Measurements from ENCODE around the gene HSPA12B. TPM values are rescaled to one million over a fixed set of nuclear protein-coding genes. Genes with fewer than 3 reads are reported as not detected.

The HSPA12B gene
- total and polyA plus RNA-seq, 2 experiments from 2014 or later, result 2.5 to 3.4 TPM

DNA sequence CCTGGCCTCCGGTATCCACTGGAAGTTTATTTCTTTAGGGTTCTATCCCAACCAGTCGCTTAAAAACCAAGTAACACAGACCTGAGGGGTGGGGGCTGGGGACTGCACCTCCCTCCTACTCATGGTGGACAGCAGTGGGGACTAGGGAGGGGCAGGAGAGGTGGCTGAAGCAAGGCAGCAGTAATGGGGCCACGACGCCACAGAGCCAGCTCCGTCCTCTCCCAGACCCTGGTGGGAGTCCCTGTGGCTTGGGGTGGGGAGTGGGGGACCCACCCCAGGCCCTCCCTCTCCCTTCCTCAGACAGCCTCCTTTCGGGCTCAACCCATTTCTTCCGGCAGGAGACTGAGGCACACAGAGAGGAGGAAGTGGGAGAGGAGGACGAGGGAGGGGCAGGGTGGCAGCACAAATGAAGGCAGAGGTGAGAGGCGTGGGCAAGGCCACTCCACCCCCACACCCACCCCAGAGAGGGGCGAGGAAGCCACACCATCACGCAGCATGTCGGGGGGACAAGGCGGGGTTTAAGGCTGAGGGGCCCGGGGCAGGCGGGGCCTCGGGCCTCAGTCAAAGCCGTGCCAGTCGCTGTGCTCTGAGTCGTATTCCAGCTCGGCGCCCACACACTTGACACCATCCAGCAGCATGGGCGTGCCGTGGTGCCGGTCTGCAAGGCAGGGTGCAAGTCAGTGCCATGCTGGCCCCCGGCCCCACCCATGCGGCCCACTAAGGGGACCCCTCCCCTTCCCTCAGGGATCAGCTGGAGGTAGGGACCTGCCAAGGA lies 21.2 kb downstream of the HSPA12B start:
- Histone ChIP-seq H3K27me3 (peaks cover 30% of the 10 kb centered on the region), H3K4me1 (ENCODE audit: insufficient read depth) (peaks cover 12% of the 10 kb centered on the region), H4K20me1 (ENCODE audit: insufficient read depth, poor library complexity, severe bottlenecking) (no peaks in the 10 kb centered on the region), H3K9me2 (replicated peaks; ENCODE audit: insufficient read depth) (no peaks in the 10 kb centered on the region), H3K4me3 (no peak overlapping the region), H2AFZ (no peak overlapping the region), H3K9me3 (ENCODE audit: low read depth) (no peaks in the 10 kb centered on the region), H3K27ac (no peak overlapping the region), H3K79me2 (no peaks in the 10 kb centered on the region), H3K36me3 (replicated peaks; ENCODE audit: insufficient read depth, low read depth) (no peaks in the 10 kb centered on the region), H3K4me2 (no peak overlapping the region)
- no peak for TF ChIP-seq EZH2phosphoT487 (IDR thresholded peaks at IDR 0.05; ENCODE audit: low read depth, severe bottlenecking, unreplicated experiment)
- TF ChIP-seq, protein P1, sequence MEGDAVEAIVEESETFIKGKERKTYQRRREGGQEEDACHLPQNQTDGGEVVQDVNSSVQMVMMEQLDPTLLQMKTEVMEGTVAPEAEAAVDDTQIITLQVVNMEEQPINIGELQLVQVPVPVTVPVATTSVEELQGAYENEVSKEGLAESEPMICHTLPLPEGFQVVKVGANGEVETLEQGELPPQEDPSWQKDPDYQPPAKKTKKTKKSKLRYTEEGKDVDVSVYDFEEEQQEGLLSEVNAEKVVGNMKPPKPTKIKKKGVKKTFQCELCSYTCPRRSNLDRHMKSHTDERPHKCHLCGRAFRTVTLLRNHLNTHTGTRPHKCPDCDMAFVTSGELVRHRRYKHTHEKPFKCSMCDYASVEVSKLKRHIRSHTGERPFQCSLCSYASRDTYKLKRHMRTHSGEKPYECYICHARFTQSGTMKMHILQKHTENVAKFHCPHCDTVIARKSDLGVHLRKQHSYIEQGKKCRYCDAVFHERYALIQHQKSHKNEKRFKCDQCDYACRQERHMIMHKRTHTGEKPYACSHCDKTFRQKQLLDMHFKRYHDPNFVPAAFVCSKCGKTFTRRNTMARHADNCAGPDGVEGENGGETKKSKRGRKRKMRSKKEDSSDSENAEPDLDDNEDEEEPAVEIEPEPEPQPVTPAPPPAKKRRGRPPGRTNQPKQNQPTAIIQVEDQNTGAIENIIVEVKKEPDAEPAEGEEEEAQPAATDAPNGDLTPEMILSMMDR (IDR thresholded peaks at IDR 0.05; ENCODE audit: poor library complexity), result no peak
- TF ChIP-seq EZH2 (IDR thresholded peaks at IDR 0.05; ENCODE audit: borderline replicate concordance), result no peak
- 92% methylated on average over 8 of the region's 26 CpGs for WGBS (ENCODE audit: low lambda C conversion rate, missing lambda C conversion rate)
- DNase-seq (ENCODE audit: low spot score), result no peak

DNA sequence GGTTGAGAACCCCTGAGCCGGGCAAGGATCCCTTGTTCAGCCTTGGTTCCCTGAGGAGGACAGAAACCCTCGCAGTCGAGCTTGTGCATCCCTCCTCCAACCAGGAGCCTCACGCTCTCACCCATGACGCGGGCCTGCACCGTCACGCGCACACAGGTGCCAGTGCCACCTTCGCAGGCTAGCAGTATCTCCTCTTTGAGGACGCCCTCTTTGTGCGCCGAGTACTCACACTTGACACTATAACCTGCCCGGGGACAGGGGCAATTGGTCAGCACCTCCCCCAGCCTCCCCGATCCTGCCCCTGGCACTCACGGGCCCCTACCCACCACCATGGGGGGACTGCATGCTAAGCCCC lies 21.8 kb downstream of the HSPA12B start:
- H3K27ac ChIP-seq, result no peak overlapping the region

DNA sequence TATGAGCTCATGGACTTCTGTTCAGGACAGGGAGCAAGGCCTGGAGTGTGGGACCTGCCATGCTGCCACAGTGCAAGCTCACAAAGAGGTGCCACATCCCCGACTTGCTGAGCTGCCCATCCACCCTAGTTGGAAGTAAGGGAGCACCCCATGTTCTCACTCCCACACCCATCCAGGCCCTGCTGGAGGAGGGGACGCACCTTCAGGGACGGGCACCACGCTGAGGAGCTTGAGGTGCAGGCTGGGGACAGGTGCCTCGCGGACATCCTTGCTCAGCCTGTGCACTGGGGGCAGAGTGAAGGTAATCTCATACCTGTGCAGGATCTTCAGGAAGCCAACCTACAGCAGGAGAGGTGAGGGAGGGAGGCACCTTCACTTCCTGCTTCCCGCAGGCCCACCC lies 22.8 kb downstream of the HSPA12B start:
- no peak for DNase-seq (ENCODE audit: low spot score)
- no peak for TF ChIP-seq EZH2 (IDR thresholded peaks at IDR 0.05; ENCODE audit: borderline replicate concordance)
- TF ChIP-seq EZH2phosphoT487 (IDR thresholded peaks at IDR 0.05; ENCODE audit: low read depth, severe bottlenecking, unreplicated experiment), result no peak
- TF ChIP-seq, protein P1 (IDR thresholded peaks at IDR 0.05; ENCODE audit: poor library complexity), result no peak
- Histone ChIP-seq H3K36me3 (replicated peaks; ENCODE audit: insufficient read depth, low read depth) (no peaks in the 10 kb centered on the region), H3K4me3 (no peak overlapping the region), H3K4me1 (ENCODE audit: insufficient read depth) (peaks cover 4% of the 10 kb centered on the region), H4K20me1 (ENCODE audit: insufficient read depth, poor library complexity, severe bottlenecking) (no peaks in the 10 kb centered on the region), H3K4me2 (no peak overlapping the region), H3K27me3 (peaks cover 14% of the 10 kb centered on the region), H3K9me3 (ENCODE audit: low read depth) (no peaks in the 10 kb centered on the region), H3K9me2 (replicated peaks; ENCODE audit: insufficient read depth) (no peaks in the 10 kb centered on the region), H2AFZ (no peak overlapping the region), H3K79me2 (no peaks in the 10 kb centered on the region), H3K27ac (no peak overlapping the region)
- 95% methylated on average over 7 of the region's 7 CpGs for WGBS (ENCODE audit: low lambda C conversion rate, missing lambda C conversion rate)

More for the DNA sequence above, 21.8 kb downstream of the HSPA12B start:
- 95% methylated on average over 16 of the region's 16 CpGs for WGBS (ENCODE audit: low lambda C conversion rate, missing lambda C conversion rate)
- no peak overlapping the region for H3K4me2 ChIP-seq
- DNase-seq (ENCODE audit: low spot score), result no peak
- no peaks in the 10 kb centered on the region for H3K79me2 ChIP-seq
- H4K20me1 ChIP-seq (ENCODE audit: insufficient read depth, poor library complexity, severe bottlenecking), result no peaks in the 10 kb centered on the region
- no peak for TF ChIP-seq EZH2 (IDR thresholded peaks at IDR 0.05; ENCODE audit: borderline replicate concordance)
- TF ChIP-seq EZH2phosphoT487 (IDR thresholded peaks at IDR 0.05; ENCODE audit: low read depth, severe bottlenecking, unreplicated experiment), result no peak
- TF ChIP-seq, protein P1 (IDR thresholded peaks at IDR 0.05; ENCODE audit: poor library complexity), result no peak
- no peaks in the 10 kb centered on the region for H3K36me3 ChIP-seq (replicated peaks; ENCODE audit: insufficient read depth, low read depth)
- no peaks in the 10 kb centered on the region for H3K9me2 ChIP-seq (replicated peaks; ENCODE audit: insufficient read depth)
- H3K4me1 ChIP-seq (ENCODE audit: insufficient read depth), result peaks cover 12% of the 10 kb centered on the region
- H3K27me3 ChIP-seq, result peaks cover 24% of the 10 kb centered on the region
- no peaks in the 10 kb centered on the region for H3K9me3 ChIP-seq (ENCODE audit: low read depth)
- no peak overlapping the region for H2AFZ ChIP-seq
- no peak overlapping the region for H3K4me3 ChIP-seq

Measured in hepatocyte (in vitro differentiated cells).